HG03520 (cell line): ENCODE data around the gene KRTAP10-2.

ENCODE experiments used
- ATAC-seq: cut with Tn5 transposase; IDR thresholded peaks from one replicate; pipeline ENCODE4 v1.9.1; 2021; ENCODE audit warnings: mild to moderate bottlenecking, moderate library complexity; ENCODE audit not compliant: unreplicated experiment

Gene KRTAP10-2

GRCh38 chr21:44540741-44541288 lies 10.5 kb downstream of the KRTAP10-2 start:
- ATAC-seq: no peak

- no peak for ATAC-seq
Observed at GRCh38 chr21:44539991-44540666, 11.2 kb downstream of the KRTAP10-2 start, which contains the start of gene KRTAP10-1. Gene KRTAP10-1 (minus strand): TSS chr21:44540195. CDS start chr21:44540150, 45 bp downstream.

- no peak for ATAC-seq
Observed at GRCh38 chr21:44539046-44539445, 12.3 kb downstream of the KRTAP10-2 start.

- no peak for ATAC-seq
Observed at GRCh38 chr21:44537930-44538911, 13.1 kb downstream of the KRTAP10-2 start.

GRCh38 chr21:44535963-44536362 lies 15.3 kb downstream of the KRTAP10-2 start:
- ATAC-seq: no peak

- no peak for ATAC-seq
Observed at GRCh38 chr21:44534688-44535087, 16.6 kb downstream of the KRTAP10-2 start.

- ATAC-seq: no peak
Observed at GRCh38 chr21:44533891-44534627, 17.2 kb downstream of the KRTAP10-2 start.

GRCh38 chr21:44533121-44533890 lies 18.0 kb downstream of the KRTAP10-2 start:
- no peak for ATAC-seq

GRCh38 chr21:44532712-44533111 lies 18.6 kb downstream of the KRTAP10-2 start:
- no peak for ATAC-seq

- ATAC-seq: no peak
Observed at GRCh38 chr21:44531606-44532564, 19.4 kb downstream of the KRTAP10-2 start.

- no peak for ATAC-seq
Observed at GRCh38 chr21:44530903-44531605, 20.3 kb downstream of the KRTAP10-2 start.

- ATAC-seq: no peak
Observed at GRCh38 chr21:44530221-44530902, 20.9 kb downstream of the KRTAP10-2 start.

- no peak for ATAC-seq
Observed at GRCh38 chr21:44529503-44530125, 21.7 kb downstream of the KRTAP10-2 start.

GRCh38 chr21:44529011-44529421 lies 22.3 kb downstream of the KRTAP10-2 start:
- no peak for ATAC-seq

- no peak for ATAC-seq
Observed at GRCh38 chr21:44528634-44528995, 22.7 kb downstream of the KRTAP10-2 start.

GRCh38 chr21:44527983-44528633 lies 23.2 kb downstream of the KRTAP10-2 start:
- ATAC-seq: no peak
